Measurements from ENCODE around the gene TMPRSS4. TPM values are rescaled to one million over a fixed set of nuclear protein-coding genes. Genes with fewer than 3 reads are reported as not detected.

The TMPRSS4 gene
- polyA plus RNA-seq, 1 donor from 2014 or later, result not detected

DNA sequence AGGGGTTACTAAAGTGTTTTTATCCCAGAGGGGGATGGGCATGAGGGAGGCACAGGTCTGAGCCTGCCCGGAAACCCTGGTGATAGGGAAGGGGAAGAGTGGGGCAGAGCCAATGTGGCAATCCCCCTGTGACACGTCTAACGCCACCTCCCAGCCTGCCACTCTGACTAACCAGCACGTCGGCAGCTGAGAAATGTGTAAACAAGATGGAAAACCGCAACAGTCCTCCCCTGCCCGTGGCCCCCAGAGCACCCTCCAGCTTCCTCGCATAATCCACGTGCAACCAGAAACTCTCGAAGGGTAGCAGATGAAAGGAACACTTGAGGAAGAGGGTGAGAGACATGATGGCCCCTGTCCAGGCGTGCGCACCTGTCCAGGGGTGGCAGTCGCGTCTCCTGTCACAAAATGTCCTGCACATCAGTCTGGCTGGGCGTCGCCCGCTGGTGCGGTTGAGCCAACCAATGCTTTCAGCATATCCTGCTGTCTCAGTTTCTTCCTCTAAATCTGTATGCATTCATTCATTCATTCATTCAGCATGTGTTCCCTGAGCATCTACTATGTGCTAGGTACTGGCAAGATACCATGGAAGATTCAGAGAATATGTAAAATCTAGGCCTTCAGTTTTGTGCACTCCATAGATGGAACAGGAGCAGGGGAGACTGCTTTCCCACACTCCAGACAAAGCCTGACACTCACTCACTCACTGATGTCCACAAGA lies 4.5 kb downstream of the TMPRSS4 start:
- H3K4me1 Mint-ChIP-seq, result peaks cover 0 to 5% (median 1%) of the 10 kb centered on the region in 3 donors
- H3K9me3 Mint-ChIP-seq, result peaks cover 0 to 2% (median 0%) of the 10 kb centered on the region in 3 donors
- peaks cover 19% of the 10 kb centered on the region for H3K27me3 Mint-ChIP-seq
- no peaks in the 10 kb centered on the region for H3K36me3 Mint-ChIP-seq
- no peak overlapping the region for H3K27ac Mint-ChIP-seq
- no peak overlapping the region for H3K4me3 Mint-ChIP-seq

DNA sequence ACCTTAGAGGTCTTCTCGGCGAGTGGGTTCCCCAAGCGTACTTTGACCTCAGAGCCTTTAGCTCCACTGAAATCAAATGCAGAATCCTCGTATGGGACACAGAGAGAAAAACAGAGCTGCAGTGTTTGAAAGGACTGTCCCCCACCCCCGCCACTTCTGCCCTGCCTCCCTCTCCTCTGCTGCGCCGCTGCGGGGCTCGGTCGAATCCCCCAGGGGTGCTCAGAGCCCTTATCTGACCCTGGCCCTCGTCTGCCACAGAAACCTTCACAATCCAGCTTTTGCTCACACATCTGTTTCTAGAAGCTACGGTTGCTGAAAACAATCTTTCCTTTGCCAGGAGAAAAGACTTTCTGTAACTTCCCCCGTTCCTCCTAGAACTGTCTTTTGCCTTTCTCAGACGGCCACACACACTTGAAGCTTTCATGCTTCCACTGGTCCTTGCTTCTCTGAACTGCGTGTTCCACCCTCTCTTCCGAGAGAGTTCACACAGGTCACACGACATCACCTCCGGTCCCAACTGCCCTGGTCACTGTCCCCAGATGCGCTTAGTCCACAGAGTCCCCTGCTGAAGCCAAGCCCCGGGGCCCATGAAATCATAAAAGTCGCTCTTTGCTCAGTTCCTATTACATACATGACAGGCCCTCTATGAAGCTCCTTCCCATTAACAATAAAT lies 6.1 kb downstream of the TMPRSS4 start:
- Mint-ChIP-seq H3K4me3 (no peak overlapping the region), H3K27ac (no peak overlapping the region), H3K27me3 (peaks cover 13% of the 10 kb centered on the region), H3K9me3 (peaks cover 2 to 6% (median 5%) of the 10 kb centered on the region in 3 donors), H3K4me1 (peaks cover 0 to 4% (median 0%) of the 10 kb centered on the region in 3 donors), H3K36me3 (no peaks in the 10 kb centered on the region)

DNA sequence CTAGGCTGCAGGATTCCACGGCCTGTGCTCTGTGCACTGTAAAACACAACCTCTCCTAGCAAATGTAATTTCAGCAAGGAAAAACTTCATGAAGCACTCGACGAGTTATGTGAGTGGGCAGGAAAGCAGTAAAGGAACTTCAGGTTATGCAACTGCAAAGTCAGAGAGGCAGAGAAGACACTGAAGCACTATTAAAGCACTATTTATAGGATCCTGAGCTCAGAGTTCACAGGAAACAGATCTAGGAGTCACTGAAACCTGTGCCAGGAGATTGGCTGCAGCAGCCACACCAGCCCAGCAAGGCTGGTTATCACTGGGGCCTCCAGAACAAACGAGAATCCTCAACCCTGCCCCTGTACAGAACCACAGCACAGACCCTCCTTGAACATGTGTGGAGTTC lies 7.4 kb downstream of the TMPRSS4 start:
- Mint-ChIP-seq H3K4me1 (peaks cover 6 to 12% (median 9%) of the 10 kb centered on the region in 3 donors), H3K27ac (no peak overlapping the region), H3K9me3 (peaks cover 2 to 10% (median 9%) of the 10 kb centered on the region in 3 donors), H3K27me3 (peaks cover 14% of the 10 kb centered on the region), H3K36me3 (no peaks in the 10 kb centered on the region), H3K4me3 (no peak overlapping the region)

DNA sequence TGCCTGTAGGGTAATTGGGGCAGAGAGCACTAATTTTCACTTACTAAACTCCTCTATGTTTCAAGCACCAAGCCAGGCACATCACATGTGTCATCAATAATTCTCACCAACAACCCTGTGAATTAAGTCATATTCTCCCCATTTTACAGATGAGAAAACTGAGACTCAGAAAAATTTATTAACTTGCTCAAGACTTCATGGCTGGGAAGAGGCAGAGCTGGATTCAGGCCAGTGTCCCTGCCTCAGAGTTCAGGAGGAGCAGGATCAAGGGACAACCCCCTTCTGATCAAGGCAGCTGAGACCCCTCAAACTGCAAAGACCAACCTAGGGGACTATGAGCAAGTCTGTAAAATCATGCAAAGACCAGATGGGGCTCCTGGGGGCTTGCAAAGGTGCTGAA lies 7.8 kb downstream of the TMPRSS4 start:
- H3K27me3 Mint-ChIP-seq, result peaks cover 14% of the 10 kb centered on the region
- peaks cover 6 to 13% (median 12%) of the 10 kb centered on the region in 3 donors for H3K4me1 Mint-ChIP-seq
- H3K4me3 Mint-ChIP-seq, result peak overlapping the region in 1 of 4 donors; percentile 27
- H3K27ac Mint-ChIP-seq, result no peak overlapping the region
- no peaks in the 10 kb centered on the region for H3K36me3 Mint-ChIP-seq
- peaks cover 2 to 10% (median 9%) of the 10 kb centered on the region in 3 donors for H3K9me3 Mint-ChIP-seq

DNA sequence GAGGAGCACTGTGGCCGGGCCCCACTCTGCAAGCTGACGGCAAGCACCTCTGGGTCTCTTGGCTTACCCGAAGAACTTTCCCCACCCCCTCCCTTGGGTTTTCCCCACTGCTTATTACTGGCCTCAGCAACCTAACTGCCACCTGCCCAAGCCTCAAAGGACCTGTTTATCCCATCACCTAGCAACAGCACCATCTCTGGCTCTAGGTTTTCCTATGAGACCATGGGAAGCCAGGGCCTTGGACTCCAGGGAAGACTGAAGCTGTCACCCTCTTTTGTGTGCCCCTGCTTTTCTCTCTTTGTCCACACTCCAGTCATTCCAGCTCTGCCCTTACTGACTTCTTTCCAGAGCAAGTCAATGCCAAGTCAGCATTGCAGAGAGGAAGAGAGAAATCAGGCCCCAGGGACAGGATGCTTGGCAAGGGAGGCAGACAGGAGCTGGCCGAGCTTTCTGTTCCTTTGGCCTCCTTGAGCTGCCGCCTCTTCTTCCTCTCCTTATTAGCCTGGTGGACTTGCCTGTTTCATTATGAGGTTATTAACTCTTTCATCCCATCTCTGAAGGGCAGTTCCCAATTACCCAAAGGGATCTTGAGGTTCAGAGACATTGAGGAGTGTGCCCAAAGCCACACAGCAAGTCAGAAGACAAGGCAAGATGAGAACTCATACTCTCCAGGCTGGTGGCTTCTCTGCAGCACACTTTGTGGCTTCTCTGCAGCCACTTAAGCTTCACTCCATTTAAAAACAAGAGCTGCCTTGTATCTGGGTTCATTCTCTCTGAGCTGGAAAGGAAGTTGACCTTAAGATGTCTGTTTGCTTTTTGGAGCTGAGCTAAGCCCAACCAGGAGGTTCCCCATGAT lies 10.3 kb downstream of the TMPRSS4 start, which contains the start of gene SMIM35:
TSS of gene SMIM35 (minus strand) at position 51 of the 856 bp plus-strand sequence. CDS start 206 bp downstream, outside the sequence.
- no peaks in the 10 kb centered on the region for H3K36me3 Mint-ChIP-seq
- H3K9me3 Mint-ChIP-seq, result peaks cover 2 to 10% (median 9%) of the 10 kb centered on the region in 3 donors
- peak within 1 kb of the TSS in 2 of 4 donors; percentile 39 to 80 for H3K4me3 Mint-ChIP-seq
- H3K27me3 Mint-ChIP-seq, result peaks cover 3% of the 10 kb centered on the region
- H3K27ac Mint-ChIP-seq, result peak within 1 kb of the TSS in 2 of 3 donors; percentile 10 to 80
- peaks cover 6 to 13% (median 12%) of the 10 kb centered on the region in 3 donors for H3K4me1 Mint-ChIP-seq

DNA sequence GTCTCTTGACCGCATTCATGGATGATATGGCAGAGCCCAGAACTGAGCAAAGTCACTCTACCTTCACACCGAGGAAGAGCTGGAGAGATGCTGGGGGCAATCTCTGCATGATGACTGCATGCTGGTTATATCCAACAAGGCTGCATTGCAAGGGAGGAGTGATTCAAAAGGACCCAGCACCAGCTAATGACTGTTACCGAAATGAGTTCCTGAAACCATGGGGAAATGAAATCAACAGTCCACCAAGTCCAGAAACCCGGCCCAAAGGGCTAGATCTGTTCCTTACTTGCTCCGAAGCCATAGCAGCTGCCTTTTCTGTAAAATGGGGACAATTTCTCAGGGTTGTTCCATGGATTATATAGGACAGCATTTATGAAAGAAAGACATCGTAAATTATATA lies 11.1 kb downstream of the TMPRSS4 start:
- H3K27me3 Mint-ChIP-seq, result peaks cover 3% of the 10 kb centered on the region
- no peak overlapping the region for H3K27ac Mint-ChIP-seq
- H3K36me3 Mint-ChIP-seq, result no peaks in the 10 kb centered on the region
- peaks cover 2 to 10% (median 9%) of the 10 kb centered on the region in 3 donors for H3K9me3 Mint-ChIP-seq
- peak overlapping the region in 1 of 4 donors; percentile 80 for H3K4me3 Mint-ChIP-seq
- H3K4me1 Mint-ChIP-seq, result peaks cover 6 to 13% (median 12%) of the 10 kb centered on the region in 3 donors

DNA sequence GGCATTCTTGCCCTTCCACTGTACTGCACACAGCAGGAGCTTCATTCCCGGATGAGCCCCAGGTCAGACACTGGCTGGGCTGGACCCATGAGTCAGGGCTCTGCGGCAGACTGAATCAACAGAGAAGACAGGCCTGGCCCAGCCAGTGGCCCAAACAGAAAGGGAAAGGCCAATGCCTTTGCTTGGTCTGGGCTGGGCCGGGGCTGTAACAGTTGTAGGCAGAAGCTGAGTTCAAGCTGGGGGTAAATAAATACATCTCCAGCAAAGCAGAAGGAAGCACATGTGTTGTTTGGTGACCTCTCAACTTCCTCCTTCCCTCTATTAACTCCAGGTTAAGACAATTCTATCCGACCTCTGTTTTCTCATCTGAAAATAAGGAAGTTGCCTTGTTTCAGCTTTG lies 11.7 kb downstream of the TMPRSS4 start:
- Mint-ChIP-seq H3K27me3 (peaks cover 3% of the 10 kb centered on the region), H3K27ac (no peak overlapping the region), H3K4me1 (peaks cover 6 to 13% (median 9%) of the 10 kb centered on the region in 3 donors), H3K9me3 (peaks cover 2 to 10% (median 9%) of the 10 kb centered on the region in 3 donors), H3K36me3 (no peaks in the 10 kb centered on the region), H3K4me3 (peak overlapping the region in 1 of 4 donors; percentile 80)

DNA sequence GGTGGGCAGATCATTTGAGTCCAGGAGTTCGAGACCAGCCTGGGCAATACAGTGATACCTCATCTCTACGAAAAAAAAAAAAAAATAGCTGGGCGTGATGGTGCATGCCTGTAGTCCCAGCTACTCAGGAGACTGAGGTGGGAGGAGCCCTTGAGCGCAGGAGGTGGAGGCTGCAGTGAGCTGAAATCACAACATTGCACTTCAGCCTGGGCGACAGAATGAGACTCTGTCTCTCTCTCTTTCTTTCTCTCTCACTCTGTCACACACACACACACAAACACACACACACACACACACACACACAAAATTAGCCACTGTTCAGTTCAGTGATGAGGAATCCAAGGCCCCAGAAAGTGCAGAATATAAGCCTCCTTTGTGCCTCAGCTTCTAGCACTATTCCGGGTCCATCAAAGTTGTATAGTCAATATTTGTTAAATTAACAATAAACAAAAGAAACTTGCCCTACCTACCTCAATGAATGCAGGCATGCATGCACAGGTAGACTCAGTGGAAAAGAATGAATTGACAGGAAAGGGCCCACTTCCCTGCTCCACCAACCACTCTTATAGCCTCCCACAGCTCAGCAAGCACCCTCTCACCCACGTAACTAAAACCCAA lies 13.8 kb downstream of the TMPRSS4 start:
- peaks cover 6 to 13% (median 9%) of the 10 kb centered on the region in 3 donors for H3K4me1 Mint-ChIP-seq
- no peak overlapping the region for H3K4me3 Mint-ChIP-seq
- H3K36me3 Mint-ChIP-seq, result no peaks in the 10 kb centered on the region
- peaks cover 3% of the 10 kb centered on the region for H3K27me3 Mint-ChIP-seq
- H3K27ac Mint-ChIP-seq, result no peak overlapping the region
- peaks cover 2 to 10% (median 9%) of the 10 kb centered on the region in 3 donors for H3K9me3 Mint-ChIP-seq

DNA sequence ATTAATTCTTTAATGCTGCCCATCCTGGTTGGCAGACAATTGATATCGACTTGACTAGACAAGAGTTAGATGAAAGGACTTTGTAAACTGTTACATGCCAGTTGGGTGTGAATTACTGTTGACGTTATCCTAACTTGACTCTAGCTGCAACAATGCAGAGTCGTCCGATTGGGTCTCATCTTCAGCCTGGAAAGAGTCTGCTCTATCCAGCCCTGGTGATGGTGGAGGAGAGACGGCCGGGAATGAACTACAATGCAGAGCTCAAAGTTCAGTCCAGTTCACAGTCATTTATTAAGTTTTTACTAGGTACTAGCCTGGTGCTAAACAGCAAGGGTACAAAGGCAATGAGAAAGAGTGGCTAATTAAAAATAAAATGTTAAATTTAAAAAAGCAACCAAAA lies 14.8 kb downstream of the TMPRSS4 start:
- peaks cover 6 to 13% (median 9%) of the 10 kb centered on the region in 3 donors for H3K4me1 Mint-ChIP-seq
- H3K27me3 Mint-ChIP-seq, result peaks cover 3% of the 10 kb centered on the region
- H3K36me3 Mint-ChIP-seq, result no peaks in the 10 kb centered on the region
- H3K4me3 Mint-ChIP-seq, result no peak overlapping the region
- H3K27ac Mint-ChIP-seq, result no peak overlapping the region
- peaks cover 2 to 10% (median 6%) of the 10 kb centered on the region in 3 donors for H3K9me3 Mint-ChIP-seq

DNA sequence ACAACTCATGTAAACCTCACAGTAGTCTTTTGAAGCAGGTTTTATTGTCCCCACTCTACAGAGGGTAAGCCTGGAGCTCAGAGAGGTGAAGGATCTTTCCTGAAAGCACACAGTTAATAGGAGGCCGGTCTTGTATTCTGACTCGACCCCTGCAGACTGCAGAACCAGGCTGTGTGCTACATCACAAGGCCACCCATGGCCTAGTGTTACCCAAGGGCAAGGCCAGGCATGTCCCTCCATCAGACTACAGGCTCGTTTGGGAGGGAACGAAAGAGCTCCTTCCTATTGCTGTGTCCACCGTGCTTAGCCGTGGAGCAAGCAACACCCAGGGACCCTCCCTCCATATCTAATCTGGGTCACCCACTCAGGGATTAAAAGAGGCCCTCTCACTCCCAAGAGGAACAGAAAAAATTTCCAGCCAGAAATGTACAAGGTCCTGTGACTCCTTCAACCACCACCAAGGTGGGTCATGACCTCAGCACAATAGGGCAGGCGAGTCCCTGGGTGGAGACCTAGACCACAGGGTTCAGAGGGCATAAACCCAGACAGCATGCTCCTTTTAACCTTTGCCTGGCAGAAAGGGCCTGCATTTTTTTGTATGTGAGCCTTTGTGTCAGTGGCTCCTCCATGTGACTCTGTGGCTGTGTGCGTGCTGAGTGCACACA lies 16.2 kb downstream of the TMPRSS4 start:
- Mint-ChIP-seq H3K36me3 (no peaks in the 10 kb centered on the region), H3K4me3 (no peak overlapping the region), H3K27me3 (peaks cover 5% of the 10 kb centered on the region), H3K27ac (no peak overlapping the region), H3K4me1 (peaks cover 6 to 13% (median 9%) of the 10 kb centered on the region in 3 donors), H3K9me3 (peaks cover 0 to 4% (median 4%) of the 10 kb centered on the region in 3 donors)

DNA sequence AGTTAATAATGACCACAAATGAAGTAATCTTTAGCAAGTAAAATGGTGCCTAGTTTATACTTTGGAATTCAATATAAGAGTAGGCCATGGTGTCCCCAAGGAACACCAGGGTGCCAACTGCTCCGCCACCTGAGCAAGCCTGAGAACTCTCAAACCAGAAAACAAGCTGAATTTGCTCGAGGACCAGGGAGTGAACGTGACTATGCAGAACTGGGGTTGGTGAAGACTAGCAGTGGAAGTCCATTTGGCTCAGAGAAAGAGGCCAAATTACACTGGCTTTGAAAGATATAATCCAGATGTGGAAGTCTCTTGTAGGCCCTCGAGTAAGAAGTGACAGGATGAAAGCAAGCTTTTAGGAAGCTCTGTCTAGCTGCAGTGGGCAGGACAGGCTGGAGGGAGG lies 18.6 kb downstream of the TMPRSS4 start:
- no peaks in the 10 kb centered on the region for H3K4me1 Mint-ChIP-seq
- no peak overlapping the region for H3K4me3 Mint-ChIP-seq
- H3K9me3 Mint-ChIP-seq, result no peaks in the 10 kb centered on the region
- H3K36me3 Mint-ChIP-seq, result no peaks in the 10 kb centered on the region
- no peak overlapping the region for H3K27ac Mint-ChIP-seq
- peaks cover 2% of the 10 kb centered on the region for H3K27me3 Mint-ChIP-seq

DNA sequence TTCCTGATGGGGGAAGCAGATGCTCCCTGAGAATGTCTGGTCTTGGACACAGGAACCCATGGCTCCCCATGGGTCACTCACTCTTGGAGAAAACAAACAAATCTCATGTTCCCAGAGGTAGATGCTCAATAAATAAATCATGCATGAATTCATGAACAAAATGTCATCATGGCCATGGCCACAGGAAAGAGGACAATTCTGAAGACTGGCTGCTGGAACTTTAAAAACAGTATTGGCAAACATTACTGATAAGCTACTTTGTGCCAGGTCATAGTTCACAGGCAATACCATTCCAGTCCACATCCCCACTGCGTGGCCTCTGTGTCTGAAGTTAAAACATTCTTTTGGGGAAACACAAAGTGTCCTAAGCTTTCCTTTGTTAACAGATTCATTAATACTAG lies 19.1 kb downstream of the TMPRSS4 start:
- Mint-ChIP-seq H3K27me3 (peaks cover 2% of the 10 kb centered on the region), H3K9me3 (no peaks in the 10 kb centered on the region), H3K27ac (no peak overlapping the region), H3K4me3 (no peak overlapping the region), H3K4me1 (no peaks in the 10 kb centered on the region), H3K36me3 (no peaks in the 10 kb centered on the region)

DNA sequence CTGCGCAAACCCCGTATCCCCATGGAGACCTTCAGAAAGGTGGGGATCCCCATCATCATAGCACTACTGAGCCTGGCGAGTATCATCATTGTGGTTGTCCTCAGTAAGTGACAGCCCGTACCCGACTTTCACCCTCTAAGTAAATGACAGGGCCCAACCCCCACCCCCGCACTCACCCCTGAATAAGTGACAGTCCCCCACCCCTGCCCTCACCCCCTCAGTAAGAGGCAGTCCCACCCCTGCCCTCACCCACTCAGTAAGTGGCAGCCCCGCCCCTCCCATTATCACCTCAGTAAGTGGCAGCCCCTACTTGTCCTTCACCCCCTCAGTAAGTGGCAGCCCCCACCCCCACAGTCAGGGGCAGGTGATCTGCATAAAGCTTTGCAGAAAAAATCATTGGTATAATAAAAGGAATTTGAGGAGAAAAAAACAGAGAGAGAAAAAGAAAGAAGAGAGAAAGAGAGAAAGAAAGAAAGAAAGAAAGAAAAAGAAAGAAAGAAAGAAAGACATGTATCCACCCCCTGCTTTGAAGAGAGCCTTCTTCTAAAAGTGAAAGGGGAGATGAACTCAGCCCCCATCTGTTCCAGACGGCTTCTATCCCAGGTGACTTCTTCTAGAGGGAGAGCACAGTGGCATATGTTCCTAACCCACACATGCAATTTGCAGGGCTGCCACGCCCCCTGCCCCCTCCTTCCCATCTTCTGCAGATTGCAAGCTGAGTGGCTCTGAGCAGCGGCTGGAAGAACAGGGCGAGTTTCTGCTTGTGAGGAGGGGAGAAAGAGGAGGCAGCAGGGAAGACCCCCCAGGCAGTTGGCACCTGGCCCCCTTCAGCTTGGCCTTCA lies 22.3 kb downstream of the TMPRSS4 start:
- no peak overlapping the region for H3K27ac Mint-ChIP-seq
- no peaks in the 10 kb centered on the region for H3K36me3 Mint-ChIP-seq
- H3K27me3 Mint-ChIP-seq, result peaks cover 8% of the 10 kb centered on the region
- no peaks in the 10 kb centered on the region for H3K9me3 Mint-ChIP-seq
- H3K4me3 Mint-ChIP-seq, result no peak overlapping the region
- no peaks in the 10 kb centered on the region for H3K4me1 Mint-ChIP-seq

Data from IgD-negative memory B cell (primary cell).